Measurements from ENCODE around the gene TBX4.

GRCh38 chr17:61507383-61508066, 55.3 kb downstream of the TBX4 start:
- TF ChIP-seq POLR2A (IDR thresholded peaks at IDR 0.05): no peak
- no peak for TF ChIP-seq CTCF (IDR thresholded peaks at IDR 0.05)

Measured in Peyer's patch (tissue), 4 donors.